ENCODE measurements around the gene SMG6.

SMG6 gene

GRCh38 chr17:2338315-2338657 is 34.7 kb upstream of the SMG6 start:
- TF ChIP-seq POLR2A (IDR thresholded peaks at IDR 0.05; ENCODE audit: extremely low read depth, insufficient read length) (no peak), MYC (IDR thresholded peaks at IDR 0.05; ENCODE audit: low read depth, low read length) (no peak), CTCF (IDR thresholded peaks at IDR 0.05; ENCODE audit: low read depth, low read length) (no peak), MAX (IDR thresholded peaks at IDR 0.05; ENCODE audit: low read depth, low read length) (no peak)
- peak overlapping the region; percentile 50 for H3K4me3 ChIP-seq (ENCODE audit: low read depth, low read length)
- DNase-seq (ENCODE audit: low read depth): peak; percentile 46

- DNase-seq (ENCODE audit: low read depth): peak; percentile 68
- H3K4me3 ChIP-seq (ENCODE audit: low read depth, low read length): peak overlapping the region; percentile 52
- TF ChIP-seq MYC (IDR thresholded peaks at IDR 0.05; ENCODE audit: low read depth, low read length) (no peak), POLR2A (IDR thresholded peaks at IDR 0.05; ENCODE audit: extremely low read depth, insufficient read length) (no peak), CTCF (IDR thresholded peaks at IDR 0.05; ENCODE audit: low read depth, low read length) (no peak), MAX (IDR thresholded peaks at IDR 0.05; ENCODE audit: low read depth, low read length) (no peak)
Measured at GRCh38 chr17:2337544-2338314, 34.1 kb upstream of the SMG6 start.

GRCh38 chr17:2336852-2337543 is 33.4 kb upstream of the SMG6 start, which contains the start of gene SGSM2:
Gene SGSM2, plus strand, starts transcription at chr17:2337501. Its CDS starts 188 bp downstream, at chr17:2337689.
- H3K4me3 ChIP-seq (ENCODE audit: low read depth, low read length): peak within 1 kb of the TSS; percentile 98
- DNase-seq (ENCODE audit: low read depth): peak; percentile 70

GRCh38 chr17:2336215-2336851 is 32.7 kb upstream of the SMG6 start, which contains the start of gene TSR1:
Gene TSR1, minus strand, starts transcription at chr17:2336457. Its CDS starts 30 bp downstream, at chr17:2336427.
- peak; percentile 91 for DNase-seq (ENCODE audit: low read depth)
- peak; percentile 84 for TF ChIP-seq POLR2A (IDR thresholded peaks at IDR 0.05; ENCODE audit: extremely low read depth, insufficient read length)
- TF ChIP-seq CTCF (IDR thresholded peaks at IDR 0.05; ENCODE audit: low read depth, low read length): no peak
- peak; percentile 98 for TF ChIP-seq MYC (IDR thresholded peaks at IDR 0.05; ENCODE audit: low read depth, low read length)
- TF ChIP-seq MAX (IDR thresholded peaks at IDR 0.05; ENCODE audit: low read depth, low read length): peak; percentile 87
- peak within 1 kb of the TSS; percentile 98 for H3K4me3 ChIP-seq (ENCODE audit: low read depth, low read length)

More at GRCh38 chr17:2336852-2337543, 33.4 kb upstream of the SMG6 start, which contains the start of gene SGSM2:
- TF ChIP-seq CTCF (IDR thresholded peaks at IDR 0.05; ENCODE audit: low read depth, low read length) (no peak), MYC (IDR thresholded peaks at IDR 0.05; ENCODE audit: low read depth, low read length) (no peak), POLR2A (IDR thresholded peaks at IDR 0.05; ENCODE audit: extremely low read depth, insufficient read length) (no peak), MAX (IDR thresholded peaks at IDR 0.05; ENCODE audit: low read depth, low read length) (no peak)

GRCh38 chr17:2335726-2336214 is 32.2 kb upstream of the SMG6 start:
- no peak for TF ChIP-seq CTCF (IDR thresholded peaks at IDR 0.05; ENCODE audit: low read depth, low read length)
- TF ChIP-seq MAX (IDR thresholded peaks at IDR 0.05; ENCODE audit: low read depth, low read length): peak; percentile 55
- peak overlapping the region; percentile 98 for H3K4me3 ChIP-seq (ENCODE audit: low read depth, low read length)

More at GRCh38 chr17:2335726-2336214, 32.2 kb upstream of the SMG6 start:
- DNase-seq (ENCODE audit: low read depth): peak; percentile 16
